22Rv1 (cell line): ENCODE results near the gene CMSS1.

Source experiments
- CTCF ChIP-seq: fragments of 450-650 bp; IDR thresholded peaks from 2 replicates; pipeline ENCODE4 v1.5.1; 2017; ENCODE audit warnings: mild to moderate bottlenecking
- ZFX ChIP-seq: fragments of 450-650 bp; IDR thresholded peaks from 2 replicates; pipeline ENCODE4 v1.6.1; 2017; ENCODE audit warnings: antibody characterized with exemption, borderline replicate concordance

DNA sequence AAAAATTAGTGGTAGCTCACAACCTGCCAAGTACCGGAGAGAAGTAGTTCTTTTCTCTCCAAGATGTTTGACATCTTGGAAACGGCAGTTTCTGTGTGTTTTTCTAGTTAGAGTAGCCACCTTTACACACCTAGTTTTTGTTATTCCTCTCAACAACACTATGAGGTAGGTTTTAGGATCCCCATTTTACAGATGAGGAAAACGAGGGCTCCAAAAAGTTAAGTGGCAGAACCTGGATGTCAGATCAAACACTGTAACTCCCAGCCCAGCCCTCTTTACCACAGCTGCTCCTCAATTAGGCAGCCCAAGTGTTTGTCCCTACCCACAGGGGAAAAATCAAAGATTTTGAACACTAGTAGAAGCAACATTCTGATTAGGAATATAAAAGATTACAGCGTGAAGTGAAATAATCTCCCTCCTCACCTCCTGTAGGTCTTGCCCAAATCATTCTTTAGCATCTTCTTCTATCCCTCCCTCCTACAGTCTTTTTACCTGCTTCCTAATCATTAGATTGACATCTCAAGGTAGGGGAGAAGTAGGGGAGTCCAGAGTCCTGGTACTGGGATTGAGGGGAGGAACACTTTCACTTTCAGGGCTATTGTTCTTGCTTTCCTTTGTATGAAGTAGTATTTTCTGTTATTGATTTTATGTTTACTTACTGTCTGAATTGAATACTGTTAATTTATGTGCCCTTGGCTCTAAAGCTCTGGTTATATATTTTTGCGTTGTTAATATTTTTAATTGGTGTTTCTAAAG is 142.6 kb downstream of the CMSS1 start:
- TF ChIP-seq CTCF = no peak
- TF ChIP-seq ZFX = no peak
